GM12878 (cell line): ENCODE measurements around the gene PRKCB. TPM values are rescaled to one million over a fixed set of nuclear protein-coding genes. Genes with fewer than 3 reads are reported as not detected.
A peak's percentile ranks its signal among the peaks of the same experiment; 100 is the strongest.

ENCODE experiments used
- ATAC-seq: fragments of 200-7000 bp; cut with Tn5 transposase; 3 replicates; pipeline ENCODE4 v1.9.1; 2020; ENCODE audit warnings: mild to moderate bottlenecking, moderate library complexity
- BruUV-seq: library from RNA; stranded (reverse); fragments of 400-500 nt; replicated peaks from 2 replicates; lab custom pipeline; 2021; lab: Mats Ljungman, UMichigan
- CTCF ChIA-PET: fragments of 300-600 bp; sonication (Branson Sonifier 250); formaldehyde crosslinking; extraction: SDS; loops from one replicate; lab custom pipeline; 2021; ENCODE audit warnings: inconsistent platforms; lab: Yijun Ruan, JAX
- POLR2A ChIA-PET: fragments of 350-600 bp; formaldehyde crosslinking; extraction: SDS; loops from one replicate; lab custom pipeline; 2021; ENCODE audit warnings: inconsistent platforms; lab: Charles Lee
- RAD21 ChIA-PET: fragments of 300-600 bp; sonication (Branson Sonifier 250); formaldehyde crosslinking; loops from one replicate; lab custom pipeline; 2023; ENCODE audit warnings: antibody characterized with exemption; ENCODE audit not compliant: unreplicated experiment; lab: Charles Lee
- SMC1A ChIA-PET: fragments of 300-600 bp; sonication (Branson Sonifier 250); formaldehyde crosslinking; loops from one replicate; lab custom pipeline; 2023; ENCODE audit not compliant: unreplicated experiment, uncharacterized antibody; lab: Charles Lee
- DNase-seq: peaks from one replicate; pipeline ENCODE4 v3.0.0-alpha.2; 2011; ENCODE audit warnings: low read depth, low spot score
- FAIRE-seq: peaks from 3 replicates; lab custom pipeline; 2011; peaks lifted over from hg19 to GRCh38; lab: Jason Lieb, UNC
- H2AFZ ChIP-seq: 2 replicates; pipeline ENCODE4 v1.6.0; 2011; ENCODE audit warnings: low read depth, low read length, control low read depth; ENCODE audit not compliant: control insufficient read depth
- H3K27ac ChIP-seq: 2 replicates; pipeline ENCODE4 v1.5.1; 2011; ENCODE audit warnings: control low read depth; ENCODE audit not compliant: control insufficient read depth, insufficient read depth
- H3K27me3 ChIP-seq, 2 experiments: replicated peaks in 1 of 2; 2 replicates each; pipeline versions ENCODE4 v1.6.0 to v1.6.1; 2011; ENCODE audit warnings: low read length in 1 of 2; ENCODE audit not compliant: control insufficient read depth in 2 of 2, insufficient read depth in 2 of 2
- H3K36me3 ChIP-seq, 2 experiments: 2 replicates each; pipeline ENCODE4 v1.5.1; 2011; ENCODE audit warnings: low read length in 1 of 2; ENCODE audit not compliant: control insufficient read depth in 2 of 2, insufficient read depth in 2 of 2
- H3K4me1 ChIP-seq: 2 replicates; pipeline ENCODE4 v1.6.1; 2011; ENCODE audit warnings: mild to moderate bottlenecking, low read length, moderate library complexity, mixed read lengths; ENCODE audit not compliant: control insufficient read depth, insufficient read depth
- H3K4me2 ChIP-seq: 2 replicates; pipeline ENCODE4 v1.6.0; 2011; ENCODE audit warnings: control low read depth; ENCODE audit not compliant: control insufficient read depth, insufficient read depth
- H3K4me3 ChIP-seq: fragments of 200-600 bp; sonication (generic); 2 replicates; pipeline ENCODE4 v1.5.1; 2016
- H3K79me2 ChIP-seq: 2 replicates; pipeline ENCODE4 v1.6.0; 2011; ENCODE audit warnings: low read length; ENCODE audit not compliant: control insufficient read depth, insufficient read depth
- H3K9ac ChIP-seq: 2 replicates; pipeline ENCODE4 v1.8.0; 2011; ENCODE audit warnings: low read length, control low read depth, mixed read lengths; ENCODE audit not compliant: control insufficient read depth, insufficient read depth
- H3K9me3 ChIP-seq: replicated peaks from 3 replicates; pipeline ENCODE4 v1.5.1; 2011; ENCODE audit warnings: mild to moderate bottlenecking, low read length; ENCODE audit not compliant: control insufficient read depth, insufficient read depth
- H4K20me1 ChIP-seq: 2 replicates; pipeline ENCODE4 v1.6.0; 2011; ENCODE audit not compliant: control insufficient read depth, insufficient read depth
- BHLHE40 ChIP-seq, 2 experiments: fragments of 450-650 bp in 1 of 2; IDR thresholded peaks; 2 replicates each; pipeline ENCODE4 v1.6.1; 2011 to 2017; ENCODE audit warnings: low read depth in 2 of 2, borderline replicate concordance in 1 of 2, improper control_type of control experiment in 1 of 2, low read length in 1 of 2, mild to moderate bottlenecking in 1 of 2
- CBX3 ChIP-seq: fragments of 200-600 bp; sonication (generic); IDR thresholded peaks from 2 replicates; pipeline ENCODE4 v1.6.1; 2016; ENCODE audit warnings: low read depth, borderline replicate concordance
- CBX5 ChIP-seq: sonication (generic); IDR thresholded peaks from 2 replicates; pipeline ENCODE4 v1.6.1; 2016; ENCODE audit warnings: low read depth, moderate library complexity, mild to moderate bottlenecking, inconsistent platforms
- CHD2 ChIP-seq: IDR thresholded peaks from 2 replicates; pipeline ENCODE4 v1.6.1; 2011; ENCODE audit warnings: low read depth, low read length, improper control_type of control experiment, borderline replicate concordance
- ETV6 ChIP-seq, 2 experiments: fragments of 450-650 bp in 1 of 2; IDR thresholded peaks in 1 of 2; conservative IDR thresholded peaks in 1 of 2; 2 replicates each; pipeline ENCODE4 v1.6.1; 2014; ENCODE audit warnings: antibody characterized with exemption in 1 of 2, borderline replicate concordance in 1 of 2, low read depth in 1 of 2, mild to moderate bottlenecking in 1 of 2, moderate library complexity in 1 of 2
- GATAD2B ChIP-seq: fragments of 450-650 bp; conservative IDR thresholded peaks from 2 replicates; pipeline ENCODE4 v1.6.1; 2017; ENCODE audit warnings: low read depth, mild to moderate bottlenecking, moderate library complexity
- NBN ChIP-seq: fragments of 450-650 bp; IDR thresholded peaks from 2 replicates; pipeline ENCODE4 v1.6.1; 2016
- RAD21 ChIP-seq: IDR thresholded peaks from 2 replicates; pipeline ENCODE4 v1.6.1; 2011; ENCODE audit warnings: mild to moderate bottlenecking, low read depth, low read length, moderate library complexity; ENCODE audit not compliant: insufficient read depth
- SMAD5 ChIP-seq: IDR thresholded peaks from 2 replicates; pipeline ENCODE4 v1.6.1; 2016; ENCODE audit warnings: antibody characterized with exemption, low read depth
- TAF1 ChIP-seq: IDR thresholded peaks from 2 replicates; pipeline ENCODE4 v1.6.1; 2011; ENCODE audit warnings: mild to moderate bottlenecking, low read depth, low read length, borderline replicate concordance
- ZNF207 ChIP-seq: fragments of 450-650 bp; IDR thresholded peaks from 2 replicates; pipeline ENCODE4 v1.6.1; 2014; ENCODE audit warnings: antibody characterized with exemption, mild to moderate bottlenecking, borderline replicate concordance
- ZNF217 ChIP-seq: fragments of 450-650 bp; IDR thresholded peaks from 2 replicates; pipeline ENCODE4 v1.6.1; 2017; ENCODE audit warnings: antibody characterized with exemption, mild to moderate bottlenecking
- ZNF384 ChIP-seq: IDR thresholded peaks from 2 replicates; pipeline ENCODE4 v1.6.1; 2012; ENCODE audit warnings: low read depth, mild to moderate bottlenecking, low read length, improper control_type of control experiment, borderline replicate concordance
- ZNF622 ChIP-seq: fragments of 450-650 bp; IDR thresholded peaks from 2 replicates; pipeline ENCODE4 v1.6.1; 2017; ENCODE audit warnings: mild to moderate bottlenecking, inconsistent platforms
- WGBS: methylation state at CpG from one replicate; pipeline ENCODE4 v1.1.6; 2016; ENCODE audit warnings: low lambda C conversion rate; ENCODE audit not compliant: insufficient replicate concordance, insufficient coverage; ENCODE audit errors: missing lambda C conversion rate; 5-methylcytosine and 5-hydroxymethylcytosine counted together
- in situ Hi-C: fragments of 300-500 bp; cut with MboI; formaldehyde crosslinking; loops from 9 replicates; pipeline ENCODE4 v1.14.3; 2018; ENCODE audit warnings: mixed read lengths
- intact Hi-C: fragments of 100-400 bp; cut with micrococcal nuclease; formaldehyde crosslinking; loops from one replicate; pipeline ENCODE4 v1.14.2; 2022; ENCODE audit not compliant: unreplicated experiment
- polyA plus RNA-seq, 11 experiments: library from polyadenylated mRNA; depleted of rRNA in 4 of 11; unstranded in 6 of 11; stranded (reverse) in 5 of 11; fragments of >200 nt; fragmentation: Nextera tagmentation in 4 of 11; fragmentation: Illumina TruSeq in 1 of 11; extraction: Ambion mirVana in 4 of 11; extraction: Trizol in 1 of 11; gene quantifications; 1 replicate in 1 of 11; 2 replicates in 10 of 11; pipeline versions ENCODE4 v1.2.1 to v1.2.3, GENCODE V29; 2011 to 2016; ENCODE audit warnings: inconsistent platforms in 2 of 11, missing spikeins in 2 of 11, low read depth in 1 of 11
- total RNA-seq, 4 experiments: library from RNA; depleted of rRNA in 3 of 4; stranded (reverse); fragments of >200 nt in 3 of 4; fragmentation: Illumina TruSeq in 1 of 4; extraction: Trizol in 1 of 4; gene quantifications; 2 replicates each; pipeline versions ENCODE4 v1.2.1 to v1.2.3, GENCODE V29; 2013 to 2021
- TF ChIP-seq, protein P1 (sequence below): IDR thresholded peaks from 2 replicates; pipeline ENCODE4 v1.6.1; 2011; ENCODE audit warnings: low read depth, mild to moderate bottlenecking, low read length, moderate library complexity, borderline replicate concordance; ENCODE audit errors: extremely low read depth
- TF ChIP-seq, protein P2 (sequence below): fragments of 450-650 bp; IDR thresholded peaks from 2 replicates; pipeline ENCODE4 v1.6.1; 2017; ENCODE audit warnings: mild to moderate bottlenecking

Gene PRKCB
- total and polyA plus RNA-seq, 10 of the 15 experiments (the other 5 are each of a cell fraction or from before 2014, with no cell fraction given): 21.4 to 158 (median 97.3) TPM

DNA sequence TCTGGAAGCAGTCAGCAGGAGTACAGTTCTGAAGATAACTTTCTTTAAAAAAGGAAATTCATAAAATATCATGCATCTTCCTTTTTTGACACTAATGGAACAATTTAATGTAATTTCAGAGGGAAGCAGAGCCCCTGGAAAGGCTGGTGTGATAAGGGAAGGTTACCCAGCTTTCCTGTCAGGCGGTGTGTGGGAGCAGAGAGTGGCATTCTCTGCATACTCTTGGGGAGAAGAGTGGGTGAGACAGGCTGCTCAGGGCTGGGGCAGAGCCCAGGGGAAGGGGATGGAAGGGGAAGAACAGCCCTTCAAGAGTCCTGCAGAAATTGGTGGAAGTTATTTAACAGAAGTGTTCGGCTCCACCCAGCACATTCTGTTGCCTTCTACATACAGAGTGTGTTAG lies 84.7 kb downstream of the PRKCB start (continued):
- TF ChIP-seq RAD21: no peak

DNA sequence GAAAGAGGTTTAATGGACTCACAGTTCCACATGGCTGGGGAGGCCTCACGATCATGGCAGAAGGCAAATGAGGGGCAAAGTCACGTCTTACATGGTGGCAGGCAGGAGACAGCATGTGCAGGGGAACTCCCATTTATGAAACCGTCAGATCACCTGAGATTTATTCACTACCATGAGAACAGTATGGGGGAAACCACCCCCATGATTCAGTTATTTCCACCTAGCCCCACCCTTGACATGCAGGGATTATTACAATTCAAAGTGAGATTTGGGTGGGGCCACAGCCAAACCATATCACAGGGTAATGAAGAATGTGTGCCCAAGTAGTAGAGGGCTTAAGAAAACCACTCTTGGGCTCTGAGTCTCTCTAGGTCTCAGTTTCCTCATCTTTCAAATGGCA lies 85.1 kb downstream of the PRKCB start:
- WGBS: 26% methylated on average over 3 of the region's 3 CpGs
- ChIA-PET RAD21 (no interaction called here), CTCF (no interaction called here)

DNA sequence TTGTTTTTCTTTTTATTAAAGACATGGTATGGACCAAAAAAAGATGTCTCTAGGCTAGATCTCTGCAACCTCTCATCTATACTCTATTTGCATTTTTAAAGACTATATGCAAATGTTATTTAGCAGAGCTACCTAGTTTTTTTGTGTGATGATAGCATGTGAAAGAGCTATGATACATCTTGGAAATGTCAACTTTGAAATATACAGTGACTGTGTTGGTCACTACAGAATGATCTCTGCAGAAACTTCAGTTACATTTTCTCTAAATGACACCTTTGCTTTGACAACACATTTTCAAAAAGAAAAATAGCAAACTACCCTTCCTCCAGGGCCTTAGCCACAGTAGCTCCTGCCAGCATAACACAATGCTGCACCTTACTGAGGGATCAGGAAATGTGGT lies 86.6 kb downstream of the PRKCB start:
- Histone ChIP-seq H3K4me2 (no peak overlapping the region), H3K9me3 (peaks cover 34% of the 10 kb centered on the region), H3K4me3 (no peak overlapping the region), H3K9ac (no peak overlapping the region), H4K20me1 (no peaks in the 10 kb centered on the region), H3K79me2 (peaks cover 74% of the 10 kb centered on the region), H2AFZ (no peak overlapping the region), H3K27me3 (no peaks in the 10 kb centered on the region), H3K4me1 (peaks cover 23% of the 10 kb centered on the region), H3K36me3 (peaks cover 5 to 7% of the 10 kb centered on the region in 2 experiments), H3K27ac (no peak overlapping the region)
- ChIA-PET POLR2A (interaction anchor here (0.6 kb wide), 1 partner anchor 267 kb away, joined by 3 read pairs; no protein-coding TSS in a partner anchor), RAD21 (interaction anchor here (0.9 to 2.3 kb wide), 3 partner anchors 18 to 120 kb away, joined by 3 to 4 read pairs (median 3); no protein-coding TSS in a partner anchor), CTCF (interaction anchor here (0.8 to 1.7 kb wide), 6 partner anchors 14 to 119 kb away, joined by 3 to 9 read pairs (median 4); no protein-coding TSS in a partner anchor), SMC1A (interaction anchor here (0.6 to 2.1 kb wide), 13 partner anchors 9 to 119 kb away, joined by 3 to 11 read pairs (median 4); no protein-coding TSS in a partner anchor)
- ATAC-seq (no peak), FAIRE-seq (no peak), DNase-seq (no peak)
- BruUV-seq: no TSS peak
- intact Hi-C loops (no loop called here), in situ Hi-C loops (no loop called here)
- TF ChIP-seq GATAD2B (no peak), CBX5 (no peak), ZNF622 (no peak), SMAD5 (no peak), ZNF217 (no peak), CHD2 (no peak), ZNF384 (no peak), CBX3 (no peak), ETV6 (conservative IDR thresholded peaks at IDR 0.05 in 1 of 2, IDR thresholded peaks at IDR 0.05 in 1 of 2; ENCODE audit: borderline replicate concordance in 1 of 2, low read depth in 1 of 2) (no peak)
- TF ChIP-seq, protein P1, sequence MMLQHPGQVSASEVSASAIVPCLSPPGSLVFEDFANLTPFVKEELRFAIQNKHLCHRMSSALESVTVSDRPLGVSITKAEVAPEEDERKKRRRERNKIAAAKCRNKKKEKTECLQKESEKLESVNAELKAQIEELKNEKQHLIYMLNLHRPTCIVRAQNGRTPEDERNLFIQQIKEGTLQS: no peak
- TF ChIP-seq, protein P2, sequence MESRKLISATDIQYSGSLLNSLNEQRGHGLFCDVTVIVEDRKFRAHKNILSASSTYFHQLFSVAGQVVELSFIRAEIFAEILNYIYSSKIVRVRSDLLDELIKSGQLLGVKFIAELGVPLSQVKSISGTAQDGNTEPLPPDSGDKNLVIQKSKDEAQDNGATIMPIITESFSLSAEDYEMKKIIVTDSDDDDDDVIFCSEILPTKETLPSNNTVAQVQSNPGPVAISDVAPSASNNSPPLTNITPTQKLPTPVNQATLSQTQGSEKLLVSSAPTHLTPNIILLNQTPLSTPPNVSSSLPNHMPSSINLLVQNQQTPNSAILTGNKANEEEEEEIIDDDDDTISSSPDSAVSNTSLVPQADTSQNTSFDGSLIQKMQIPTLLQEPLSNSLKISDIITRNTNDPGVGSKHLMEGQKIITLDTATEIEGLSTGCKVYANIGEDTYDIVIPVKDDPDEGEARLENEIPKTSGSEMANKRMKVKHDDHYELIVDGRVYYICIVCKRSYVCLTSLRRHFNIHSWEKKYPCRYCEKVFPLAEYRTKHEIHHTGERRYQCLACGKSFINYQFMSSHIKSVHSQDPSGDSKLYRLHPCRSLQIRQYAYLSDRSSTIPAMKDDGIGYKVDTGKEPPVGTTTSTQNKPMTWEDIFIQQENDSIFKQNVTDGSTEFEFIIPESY: no peak

More for the DNA sequence above, 85.1 kb downstream of the PRKCB start:
- Histone ChIP-seq H3K9ac (no peak overlapping the region), H3K4me2 (no peak overlapping the region), H3K9me3 (peaks cover 34% of the 10 kb centered on the region), H3K36me3 (peaks cover 5 to 6% of the 10 kb centered on the region in 2 experiments), H3K27ac (no peak overlapping the region), H3K27me3 (no peaks in the 10 kb centered on the region), H3K4me3 (no peak overlapping the region), H3K4me1 (peaks cover 35% of the 10 kb centered on the region), H3K79me2 (peaks cover 78% of the 10 kb centered on the region), H4K20me1 (no peaks in the 10 kb centered on the region), H2AFZ (no peak overlapping the region)
- ChIA-PET POLR2A (no interaction called here), SMC1A (interaction anchor here (0.9 kb wide), 1 partner anchor 45 kb away, joined by 3 read pairs; no protein-coding TSS in a partner anchor)
- TF ChIP-seq TAF1 (no peak), BHLHE40 (IDR thresholded peaks at IDR 0.05; ENCODE audit: borderline replicate concordance in 1 of 2, low read depth in 2 of 2, low read length in 1 of 2) (peak; percentile 32 to 84; a peak in 3 of 4 replicates), ZNF207 (no peak), CBX5 (peak; percentile 91; the same call in 1 of the 2 replicates), NBN (no peak)
- BruUV-seq: no TSS peak
- ATAC-seq (no peak), FAIRE-seq (no peak), DNase-seq (no peak)
- in situ Hi-C loops: no loop called here
- intact Hi-C loops: no loop called here
